B cell (primary cell): ENCODE results near the gene ARID3A. TPM values are rescaled to one million over a fixed set of nuclear protein-coding genes. Genes with fewer than 3 reads are reported as not detected.
A peak's percentile ranks its signal among the peaks of the same experiment; 100 is the strongest.
"Not testable (repeated sequence)": the region's sequence is repeated elsewhere in the genome, so short reads cannot be mapped to it uniquely, and the experiment has no call there.

Experiments
- ATAC-seq: fragments of 200-7000 bp; cut with Tn5 transposase; one replicate; pipeline ENCODE4 v1.10.0; 2021; ENCODE audit warnings: low read depth, mild to moderate bottlenecking, moderate number of reproducible peaks, moderate library complexity
- CTCF ChIA-PET: fragments of 350-600 bp; sonication (Branson Sonifier 250); formaldehyde crosslinking; loops from one replicate; lab custom pipeline; 2021; ENCODE audit warnings: antibody characterized with exemption, inconsistent platforms; lab: Charles Lee
- POLR2A ChIA-PET: fragments of 350-600 bp; sonication (Branson Sonifier 250); formaldehyde crosslinking; loops from one replicate; lab custom pipeline; 2021; ENCODE audit warnings: antibody characterized with exemption; lab: Charles Lee
- DNase-seq: peaks from one replicate; pipeline ENCODE4 v3.0.0; 2013
- H2AFZ ChIP-seq: 2 replicates; pipeline ENCODE4 v1.6.1; 2012; ENCODE audit warnings: mild to moderate bottlenecking, low read depth, low read length; ENCODE audit not compliant: insufficient read depth, poor library complexity, severe bottlenecking
- H3K27ac ChIP-seq, 2 donors: 1 replicate in 1 of 2; 2 replicates in 1 of 2; pipeline ENCODE4 v1.5.1; 2012 to 2013; ENCODE audit warnings: low read length in 2 of 2, mild to moderate bottlenecking in 2 of 2, moderate library complexity in 1 of 2
- H3K27me3 ChIP-seq, 4 experiments: fragments of 200-600 bp in 1 of 4; sonication (generic) in 1 of 4; replicated peaks in 1 of 4; 1 replicate in 2 of 4; 2 replicates in 2 of 4; pipeline versions ENCODE4 v1.6.1 to v1.7.0; 2013 to 2016; ENCODE audit warnings: low read length in 3 of 4, mild to moderate bottlenecking in 2 of 4, mixed read lengths in 1 of 4, moderate library complexity in 1 of 4; ENCODE audit not compliant: insufficient read depth in 4 of 4, control insufficient read depth in 3 of 4; ENCODE audit errors: control extremely low read depth in 1 of 4
- H3K36me3 ChIP-seq, 2 experiments: replicated peaks in 1 of 2; 1 replicate in 1 of 2; 2 replicates in 1 of 2; pipeline versions ENCODE4 v1.6.1 to v1.7.1; 2013; ENCODE audit warnings: low read length in 1 of 2; ENCODE audit not compliant: insufficient read depth in 2 of 2, control insufficient read depth in 1 of 2; ENCODE audit errors: control extremely low read depth in 1 of 2, extremely low read depth in 1 of 2
- H3K4me1 ChIP-seq, 2 donors: fragments of 200-600 bp in 1 of 2; sonication (generic) in 1 of 2; 1 replicate in 1 of 2; 2 replicates in 1 of 2; pipeline versions ENCODE4 v1.5.1 to v1.6.1; 2013 to 2017; ENCODE audit warnings: low read length in 2 of 2; ENCODE audit not compliant: control insufficient read depth in 2 of 2, insufficient read depth in 2 of 2
- H3K4me2 ChIP-seq: replicated peaks from 2 replicates; pipeline ENCODE3; 2012; ENCODE audit warnings: mild to moderate bottlenecking, low read depth, low read length; ENCODE audit not compliant: poor library complexity, severe bottlenecking
- H3K4me3 ChIP-seq, 5 experiments: fragments of 200-600 bp in 1 of 5; sonication (generic) in 1 of 5; 1 replicate in 3 of 5; 2 replicates in 2 of 5; pipeline versions ENCODE4 v1.5.1 to v1.7.0; 2011 to 2016; ENCODE audit warnings: low read length in 4 of 5, mild to moderate bottlenecking in 4 of 5, low read depth in 2 of 5, control low read depth in 1 of 5, moderate library complexity in 1 of 5; ENCODE audit not compliant: insufficient read depth in 1 of 5; ENCODE audit errors: control extremely low read depth in 1 of 5, extremely low read depth in 1 of 5
- H3K79me2 ChIP-seq: fragments of 200-600 bp; sonication (generic); one replicate; pipeline ENCODE4 v1.6.0; 2016; ENCODE audit warnings: low read length; ENCODE audit not compliant: control insufficient read depth, insufficient read depth
- H3K9ac ChIP-seq: fragments of 200-600 bp; sonication (generic); 2 replicates; pipeline ENCODE4 v1.6.1; 2017; ENCODE audit warnings: mild to moderate bottlenecking, low read length, moderate library complexity
- H3K9me3 ChIP-seq, 3 donors: one replicate each; pipeline versions ENCODE4 v1.6.1 to v1.7.1; 2013; ENCODE audit warnings: low read length in 2 of 3; ENCODE audit not compliant: control insufficient read depth in 2 of 3, insufficient read depth in 1 of 3; ENCODE audit errors: control extremely low read depth in 1 of 3
- H4K20me1 ChIP-seq: 2 replicates; pipeline ENCODE4 v1.6.0; 2012; ENCODE audit warnings: mild to moderate bottlenecking, low read length; ENCODE audit not compliant: insufficient read depth, control insufficient read depth, poor library complexity, severe bottlenecking
- H3K27ac Mint-ChIP-seq: one replicate; pipeline ENCODE4 v1.8.0; 2021; ENCODE audit warnings: mixed read lengths
- H3K27me3 Mint-ChIP-seq: one replicate; pipeline ENCODE4 v1.8.0; 2021; ENCODE audit warnings: mixed read lengths
- H3K4me1 Mint-ChIP-seq: one replicate; pipeline ENCODE4 v1.8.0; 2021; ENCODE audit warnings: mixed read lengths
- H3K4me3 Mint-ChIP-seq: one replicate; pipeline ENCODE4 v1.8.0; 2021; ENCODE audit warnings: mixed read lengths
- H3K9me3 Mint-ChIP-seq: one replicate; pipeline ENCODE4 v1.8.0; 2022; ENCODE audit warnings: mixed read lengths; ENCODE audit not compliant: insufficient read depth
- EZH2 ChIP-seq: IDR thresholded peaks from 2 replicates; pipeline ENCODE4 v1.6.1; 2012; ENCODE audit warnings: borderline replicate concordance, low read depth, mild to moderate bottlenecking, moderate library complexity, low read length; ENCODE audit not compliant: insufficient read depth, poor library complexity, severe bottlenecking
- WGBS: methylation state at CpG from one replicate; pipeline ENCODE4 v1.1.5; 2013; ENCODE audit warnings: missing lambda C conversion rate; ENCODE audit not compliant: insufficient coverage; 5-methylcytosine and 5-hydroxymethylcytosine counted together
- intact Hi-C: fragments of 100-400 bp; cut with micrococcal nuclease; formaldehyde crosslinking; loops from one replicate; pipeline ENCODE4 v1.10.0; 2022
- polyA plus RNA-seq: library from polyadenylated mRNA; depleted of rRNA; stranded (reverse); fragments of >200 nt; gene quantifications from 2 replicates; pipeline ENCODE4 v1.2.3, GENCODE V29; 2012
- total RNA-seq, 2 donors: library from RNA; stranded (reverse); fragments of 120-200 nt in 1 of 2; gene quantifications; 1 replicate in 1 of 2; 2 replicates in 1 of 2; pipeline versions ENCODE4 v1.2.3 to v1.2.4, GENCODE V29; 2013 to 2022
- TF ChIP-seq, protein P1 (sequence below): fragments of 200-600 bp; IDR thresholded peaks from one replicate; pipeline ENCODE4 v1.8.0; 2022; ENCODE audit warnings: antibody characterized with exemption, mild to moderate bottlenecking

The ARID3A gene
- total and polyA plus RNA-seq, 2 donors (not counting 1 experiment from before 2014, with no cell fraction given): 22.9 to 60.5 TPM

DNA sequence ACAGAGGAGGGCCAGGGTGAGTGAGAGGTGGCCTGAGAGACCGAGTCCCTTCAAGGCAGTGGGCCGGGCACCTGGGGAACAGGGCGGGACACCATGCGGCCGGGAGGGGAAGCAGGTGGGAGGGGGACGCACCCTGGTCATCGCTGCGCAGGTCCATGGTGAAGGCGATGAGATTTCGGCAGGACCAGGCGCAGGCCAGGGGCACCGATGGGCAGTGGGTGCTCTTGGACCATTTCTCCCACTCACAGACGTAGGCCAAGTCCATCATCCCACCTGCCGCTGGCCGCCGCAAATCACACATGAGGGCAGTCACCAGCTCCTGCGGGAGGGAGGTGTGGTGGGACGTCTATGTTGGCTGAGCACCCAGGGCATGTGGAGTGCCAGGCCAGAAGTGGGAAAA is 35.0 kb upstream of the ARID3A start:
- H4K20me1 ChIP-seq: peaks cover 24% of the 10 kb centered on the region
- no peak overlapping the region for H3K4me3 ChIP-seq
- CTCF ChIA-PET: no interaction called here
- H3K9me3 ChIP-seq: no peaks in the 10 kb centered on the region
- H3K4me1 Mint-ChIP-seq: peaks cover 17% of the 10 kb centered on the region
- POLR2A ChIA-PET: interaction anchor here (0.6 kb wide), 1 partner anchor 15 kb away, joined by 4 read pairs; no protein-coding TSS in a partner anchor
- H3K27ac Mint-ChIP-seq: peak overlapping the region; percentile 59
- H3K36me3 ChIP-seq: peaks cover 0 to 31% of the 10 kb centered on the region in 2 experiments
- H3K4me2 ChIP-seq: no peak overlapping the region
- no peaks in the 10 kb centered on the region for H3K27me3 Mint-ChIP-seq
- peaks cover 5 to 38% of the 10 kb centered on the region in 2 donors for H3K4me1 ChIP-seq
- DNase-seq (no peak), ATAC-seq (no peak)
- intact Hi-C loops: no loop called here
- no peak overlapping the region for H3K9ac ChIP-seq
- no peak overlapping the region for H2AFZ ChIP-seq
- peak overlapping the region; percentile 73 for H3K4me3 Mint-ChIP-seq
- H3K27ac ChIP-seq: no peak overlapping the region
- H3K9me3 Mint-ChIP-seq: no peaks in the 10 kb centered on the region
- H3K27me3 ChIP-seq: no peaks in the 10 kb centered on the region
- over 99% methylated on average over 17 of the region's 18 CpGs for WGBS
- no peak for TF ChIP-seq EZH2
- TF ChIP-seq, protein P1, sequence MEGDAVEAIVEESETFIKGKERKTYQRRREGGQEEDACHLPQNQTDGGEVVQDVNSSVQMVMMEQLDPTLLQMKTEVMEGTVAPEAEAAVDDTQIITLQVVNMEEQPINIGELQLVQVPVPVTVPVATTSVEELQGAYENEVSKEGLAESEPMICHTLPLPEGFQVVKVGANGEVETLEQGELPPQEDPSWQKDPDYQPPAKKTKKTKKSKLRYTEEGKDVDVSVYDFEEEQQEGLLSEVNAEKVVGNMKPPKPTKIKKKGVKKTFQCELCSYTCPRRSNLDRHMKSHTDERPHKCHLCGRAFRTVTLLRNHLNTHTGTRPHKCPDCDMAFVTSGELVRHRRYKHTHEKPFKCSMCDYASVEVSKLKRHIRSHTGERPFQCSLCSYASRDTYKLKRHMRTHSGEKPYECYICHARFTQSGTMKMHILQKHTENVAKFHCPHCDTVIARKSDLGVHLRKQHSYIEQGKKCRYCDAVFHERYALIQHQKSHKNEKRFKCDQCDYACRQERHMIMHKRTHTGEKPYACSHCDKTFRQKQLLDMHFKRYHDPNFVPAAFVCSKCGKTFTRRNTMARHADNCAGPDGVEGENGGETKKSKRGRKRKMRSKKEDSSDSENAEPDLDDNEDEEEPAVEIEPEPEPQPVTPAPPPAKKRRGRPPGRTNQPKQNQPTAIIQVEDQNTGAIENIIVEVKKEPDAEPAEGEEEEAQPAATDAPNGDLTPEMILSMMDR: no peak
- H3K79me2 ChIP-seq: peaks cover 35% of the 10 kb centered on the region

DNA sequence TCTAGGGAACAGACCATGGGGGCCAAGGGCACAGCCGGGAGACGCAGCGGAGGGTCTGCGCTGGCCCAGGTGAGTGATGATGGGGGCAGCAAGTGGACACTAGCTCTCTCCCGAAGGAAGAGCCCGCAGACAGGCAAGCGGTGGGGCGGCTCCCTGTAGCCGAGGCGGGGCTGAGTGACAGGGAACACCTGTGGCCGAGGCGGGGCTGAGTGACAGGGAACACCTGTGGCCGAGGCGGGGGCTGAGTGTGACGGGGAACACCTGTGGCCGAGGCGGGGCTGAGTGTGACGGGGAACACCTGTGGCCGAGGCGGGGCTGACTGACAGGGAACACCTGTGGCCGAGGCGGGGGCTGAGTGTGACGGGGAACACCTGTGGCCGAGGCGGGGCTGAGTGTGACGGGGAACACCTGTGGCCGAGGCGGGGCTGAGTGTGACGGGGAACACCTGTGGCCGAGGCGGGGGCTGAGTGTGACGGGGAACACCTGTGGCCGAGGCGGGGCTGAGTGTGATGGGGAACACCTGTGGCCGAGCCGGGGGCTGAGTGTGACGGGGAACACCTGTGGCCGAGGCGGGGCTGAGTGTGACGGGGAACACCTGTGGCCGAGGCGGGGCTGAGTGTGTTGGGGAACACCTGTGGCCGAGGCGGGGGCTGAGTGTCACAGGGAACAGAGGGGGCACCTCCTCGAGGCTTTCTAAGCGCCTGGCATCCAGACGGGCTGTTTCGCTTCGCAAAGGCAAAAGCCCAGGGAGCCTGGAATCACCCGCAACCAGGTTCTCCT is 34.2 kb upstream of the ARID3A start:
- ChIA-PET POLR2A (interaction anchor here (3.8 kb wide), 1 partner anchor 15 kb away, joined by 56 read pairs; no protein-coding TSS in a partner anchor), CTCF (interaction anchor here (1.7 to 2.6 kb wide), 3 partner anchors 27 to 34 kb away, joined by 4 to 17 read pairs (median 4); no protein-coding TSS in a partner anchor)
- peak; percentile 55 for DNase-seq
- Histone ChIP-seq H3K79me2 (peaks cover 31% of the 10 kb centered on the region), H3K4me3 (peak overlapping the region in 3 of 5 experiments; percentile 76 to 91 (median 79)), H3K4me2 (peak overlapping the region; percentile 92), H3K36me3 (peaks cover 0 to 28% of the 10 kb centered on the region in 2 experiments), H4K20me1 (peaks cover 21% of the 10 kb centered on the region), H3K9ac (peak overlapping the region; percentile 90), H3K4me1 (peaks cover 5 to 38% of the 10 kb centered on the region in 2 donors), H3K27ac (peak overlapping the region; percentile 68 to 98)
- not testable (repeated sequence) for H2AFZ ChIP-seq, ATAC-seq, H3K27me3 ChIP-seq, H3K9me3 ChIP-seq, H3K27me3 Mint-ChIP-seq, H3K9me3 Mint-ChIP-seq
- H3K4me1 Mint-ChIP-seq: peaks cover 17% of the 10 kb centered on the region
- peak overlapping the region; percentile 77 for H3K27ac Mint-ChIP-seq
- peak overlapping the region; percentile 78 for H3K4me3 Mint-ChIP-seq
- intact Hi-C loops: loop anchor here (2.0 kb wide), 1 partner anchor 29 kb away; no protein-coding TSS in a partner anchor
- 81% methylated on average over 34 of the region's 50 CpGs for WGBS
